A673 (cell line): ENCODE data around the gene GRID1. TPM values are rescaled to one million over a fixed set of nuclear protein-coding genes. Genes with fewer than 3 reads are reported as not detected.

Source experiments
- BruUV-seq: library from RNA; stranded (reverse); fragments of 400-500 nt; replicated peaks from 2 replicates; lab custom pipeline; 2021; lab: Mats Ljungman, UMichigan
- CTCF ChIA-PET: fragments of 300-600 bp; sonication (Branson Sonifier 250); formaldehyde crosslinking; loops from one replicate; lab custom pipeline; 2022; ENCODE audit warnings: antibody characterized with exemption; lab: Charles Lee
- POLR2A ChIA-PET: fragments of 300-600 bp; sonication (Branson Sonifier 250); formaldehyde crosslinking; loops from one replicate; lab custom pipeline; 2022; ENCODE audit warnings: antibody characterized with exemption; ENCODE audit not compliant: low non-redundant PET; lab: Charles Lee
- DNase-seq: peaks from one replicate; pipeline ENCODE4 v3.0.0-alpha.2; 2015; ENCODE audit warnings: low spot score
- H3K27ac ChIP-seq: fragments of 200-600 bp; sonication (generic); 2 replicates; pipeline ENCODE4 v1.5.1; 2016; ENCODE audit warnings: mixed run types, low read depth, mild to moderate bottlenecking, mixed read lengths, antibody characterized with exemption, low read length; ENCODE audit not compliant: poor library complexity, severe bottlenecking
- H3K27me3 ChIP-seq: fragments of 200-600 bp; sonication (generic); replicated peaks from 2 replicates; pipeline ENCODE4 v1.6.1; 2017; ENCODE audit warnings: mixed run types, low read depth, mild to moderate bottlenecking, mixed read lengths, antibody characterized with exemption, low read length; ENCODE audit not compliant: insufficient read depth, poor library complexity
- H3K36me3 ChIP-seq: fragments of 200-600 bp; sonication (generic); 2 replicates; pipeline ENCODE4 v1.6.1; 2016; ENCODE audit warnings: mixed run types, mild to moderate bottlenecking, mixed read lengths, antibody characterized with exemption, low read length; ENCODE audit not compliant: insufficient read depth, poor library complexity, severe bottlenecking
- H3K4me1 ChIP-seq: fragments of 200-600 bp; sonication (generic); 2 replicates; pipeline ENCODE4 v1.6.1; 2017; ENCODE audit warnings: mixed run types, mild to moderate bottlenecking, mixed read lengths, antibody characterized with exemption, low read length; ENCODE audit not compliant: insufficient read depth, poor library complexity, severe bottlenecking
- H3K4me3 ChIP-seq: fragments of 200-600 bp; sonication (generic); 2 replicates; pipeline ENCODE4 v1.5.1; 2016; ENCODE audit warnings: low read depth, mixed run types, mild to moderate bottlenecking, mixed read lengths, low read length; ENCODE audit not compliant: poor library complexity, severe bottlenecking
- H3K9me3 ChIP-seq: fragments of 200-600 bp; sonication (generic); 2 replicates; pipeline ENCODE4 v1.6.1; 2016; ENCODE audit warnings: mixed run types, low read depth, mild to moderate bottlenecking, mixed read lengths, antibody characterized with exemption, low read length; ENCODE audit not compliant: poor library complexity, severe bottlenecking
- CTCF ChIP-seq: fragments of 300-800, 200-600 bp; sonication (generic); conservative IDR thresholded peaks from 2 replicates; pipeline ENCODE4 v1.5.1; 2017; ENCODE audit warnings: low read depth, mild to moderate bottlenecking, antibody characterized with exemption, low read length, moderate library complexity, mixed read lengths
- EZH2 ChIP-seq: fragments of 200-600 bp; sonication (generic); IDR thresholded peaks from 2 replicates; pipeline ENCODE4 v1.6.1; 2017; ENCODE audit warnings: borderline replicate concordance, low read depth, mild to moderate bottlenecking, mixed read lengths, antibody characterized with exemption, low read length; ENCODE audit not compliant: poor library complexity, severe bottlenecking
- intact Hi-C: fragments of 100-400 bp; cut with micrococcal nuclease; formaldehyde crosslinking; loops from one replicate; pipeline ENCODE4 v1.10.0; 2022; ENCODE audit not compliant: unreplicated experiment
- total RNA-seq: library from RNA; stranded (reverse); gene quantifications from 2 replicates; pipeline ENCODE4 v1.2.3, GENCODE V29; 2021

GRID1 gene
- total RNA-seq, 1 experiment from 2014 or later = not detected

GRCh38 chr10:85615556-85615955, 751.0 kb downstream of the GRID1 start:
- DNase-seq = no peak
- CTCF ChIA-PET = no interaction called here
- POLR2A ChIA-PET = no interaction called here

GRCh38 chr10:85614981-85615380, 751.6 kb downstream of the GRID1 start:
- no peaks in the 10 kb centered on the region for H3K9me3 ChIP-seq
- intact Hi-C loops = no loop called here
- H3K4me1 ChIP-seq = no peaks in the 10 kb centered on the region
- BruUV-seq = no TSS peak
- no peaks in the 10 kb centered on the region for H3K27me3 ChIP-seq
- DNase-seq = no peak
- POLR2A ChIA-PET = no interaction called here
- no peak overlapping the region for H3K27ac ChIP-seq
- no peaks in the 10 kb centered on the region for H3K36me3 ChIP-seq
- no peak overlapping the region for H3K4me3 ChIP-seq
- CTCF ChIA-PET = no interaction called here
- TF ChIP-seq CTCF = no peak
- no peak for TF ChIP-seq EZH2

More at GRCh38 chr10:85615556-85615955, 751.0 kb downstream of the GRID1 start:
- intact Hi-C loops = no loop called here
- H3K4me3 ChIP-seq = no peak overlapping the region
- no peak for TF ChIP-seq CTCF
- no peak for TF ChIP-seq EZH2
- H3K4me1 ChIP-seq = no peaks in the 10 kb centered on the region
- H3K27ac ChIP-seq = no peak overlapping the region
- H3K27me3 ChIP-seq = no peaks in the 10 kb centered on the region
- no TSS peak for BruUV-seq
- H3K36me3 ChIP-seq = no peaks in the 10 kb centered on the region
- H3K9me3 ChIP-seq = no peaks in the 10 kb centered on the region

GRCh38 chr10:85614566-85614965, 752.0 kb downstream of the GRID1 start:
- no peak overlapping the region for H3K4me3 ChIP-seq
- H3K36me3 ChIP-seq = no peaks in the 10 kb centered on the region
- intact Hi-C loops = no loop called here
- H3K27ac ChIP-seq = no peak overlapping the region
- no peaks in the 10 kb centered on the region for H3K4me1 ChIP-seq
- H3K27me3 ChIP-seq = peaks cover 3% of the 10 kb centered on the region
- DNase-seq = no peak
- no peak for TF ChIP-seq EZH2
- no peak for TF ChIP-seq CTCF
- CTCF ChIA-PET = no interaction called here
- no TSS peak for BruUV-seq
- H3K9me3 ChIP-seq = no peaks in the 10 kb centered on the region
- POLR2A ChIA-PET = no interaction called here
